Erythroblast (primary cell): Measurements from ENCODE around the gene NUTM2D.
"Not testable (repeated sequence)": the region's sequence is repeated elsewhere in the genome, so short reads cannot be mapped to it uniquely, and the experiment has no call there.

ENCODE experiments used
- GATA1 ChIP-seq: IDR thresholded peaks from 2 replicates; pipeline ENCODE4 v1.6.1; 2011; ENCODE audit warnings: low read depth, mild to moderate bottlenecking, control low read depth, low read length, moderate library complexity
- POLR2A ChIP-seq: IDR thresholded peaks from 2 replicates; pipeline ENCODE4 v1.6.1; 2011; ENCODE audit warnings: mild to moderate bottlenecking, low read length

DNA sequence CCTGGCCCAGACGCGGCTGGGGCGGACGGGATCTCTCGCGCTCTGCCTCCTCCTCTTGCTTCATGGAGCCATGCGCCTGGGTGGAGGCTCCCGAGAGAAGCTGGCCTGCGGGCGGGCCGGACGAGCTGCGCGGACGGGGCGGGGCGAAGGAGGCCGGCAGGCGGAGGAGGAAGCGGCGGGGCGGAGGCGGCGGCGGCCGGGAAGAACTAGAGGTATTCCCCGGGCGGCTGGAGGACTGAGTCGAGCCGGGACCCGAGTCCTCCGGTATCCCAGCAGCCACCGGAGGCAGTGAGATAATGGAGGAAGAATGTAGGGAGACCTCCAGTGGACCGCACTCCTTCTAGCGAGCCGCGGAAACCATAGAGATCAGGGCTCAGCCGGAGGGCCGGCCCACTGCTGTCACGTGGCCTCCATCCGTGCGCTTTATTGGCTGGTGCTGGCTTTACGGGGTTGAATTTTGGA lies 15.3 kb upstream of the NUTM2D start:
- TF ChIP-seq POLR2A: peak; percentile 71
- TF ChIP-seq GATA1: not testable (repeated sequence)
